Measurements from ENCODE around the gene ATP11B. TPM values are rescaled to one million over a fixed set of nuclear protein-coding genes. Genes with fewer than 3 reads are reported as not detected.

The ATP11B gene
- total RNA-seq, 1 experiment from 2014 or later = 84.0 TPM

GRCh38 chr3:182760576-182761164 is 32.6 kb upstream of the ATP11B start:
- Mint-ChIP-seq H3K27me3 (ENCODE audit: unreplicated experiment) (no peaks in the 10 kb centered on the region), H3K9me3 (ENCODE audit: low read depth, unreplicated experiment) (no peaks in the 10 kb centered on the region), H3K36me3 (ENCODE audit: insufficient read depth, unreplicated experiment) (no peaks in the 10 kb centered on the region), H3K4me3 (ENCODE audit: low read depth, unreplicated experiment) (peak overlapping the region; percentile 1), H3K4me1 (ENCODE audit: low read depth, unreplicated experiment) (peaks cover 25% of the 10 kb centered on the region), H3K27ac (ENCODE audit: unreplicated experiment) (peak overlapping the region; percentile 17)
- CTCF ChIA-PET = interaction anchor here (1.0 kb wide), 2 partner anchors 21 to 46 kb away, joined by 3 to 4 read pairs; no protein-coding TSS in a partner anchor
- peak; percentile 46 for DNase-seq
- no TSS peak for BruUV-seq (replicated peaks)
- intact Hi-C loops (cut with micrococcal nuclease; ENCODE audit: unreplicated experiment) = no loop called here
- TF ChIP-seq CTCF (IDR thresholded peaks at IDR 0.05; ENCODE audit: unreplicated experiment) = no peak

- Mint-ChIP-seq H3K9me3 (ENCODE audit: low read depth, unreplicated experiment) (no peaks in the 10 kb centered on the region), H3K27ac (ENCODE audit: unreplicated experiment) (no peak overlapping the region), H3K4me1 (ENCODE audit: low read depth, unreplicated experiment) (peaks cover 29% of the 10 kb centered on the region), H3K36me3 (ENCODE audit: insufficient read depth, unreplicated experiment) (no peaks in the 10 kb centered on the region), H3K27me3 (ENCODE audit: unreplicated experiment) (no peaks in the 10 kb centered on the region), H3K4me3 (ENCODE audit: low read depth, unreplicated experiment) (no peak overlapping the region)
- no peak for TF ChIP-seq CTCF (IDR thresholded peaks at IDR 0.05; ENCODE audit: unreplicated experiment)
- no TSS peak for BruUV-seq (replicated peaks)
- intact Hi-C loops (cut with micrococcal nuclease; ENCODE audit: unreplicated experiment) = no loop called here
- DNase-seq = no peak
- CTCF ChIA-PET = interaction anchor here (0.7 to 1.0 kb wide), 2 partner anchors 10 to 29 kb away, joined by 3 to 5 read pairs; partner anchors contain the start of gene ATP11B
These were observed 29.4 kb upstream of the ATP11B start for GRCh38 chr3:182763896-182764295.

GRCh38 chr3:182765287-182765686 is 28.0 kb upstream of the ATP11B start:
- Mint-ChIP-seq H3K27me3 (ENCODE audit: unreplicated experiment) (no peaks in the 10 kb centered on the region), H3K27ac (ENCODE audit: unreplicated experiment) (no peak overlapping the region), H3K9me3 (ENCODE audit: low read depth, unreplicated experiment) (no peaks in the 10 kb centered on the region), H3K36me3 (ENCODE audit: insufficient read depth, unreplicated experiment) (no peaks in the 10 kb centered on the region), H3K4me3 (ENCODE audit: low read depth, unreplicated experiment) (no peak overlapping the region), H3K4me1 (ENCODE audit: low read depth, unreplicated experiment) (peaks cover 26% of the 10 kb centered on the region)
- no TSS peak for BruUV-seq (replicated peaks)
- CTCF ChIA-PET = interaction anchor here (0.6 to 1.3 kb wide), 2 partner anchors 26 to 51 kb away, joined by 3 to 4 read pairs; no protein-coding TSS in a partner anchor
- intact Hi-C loops (cut with micrococcal nuclease; ENCODE audit: unreplicated experiment) = no loop called here
- TF ChIP-seq CTCF (IDR thresholded peaks at IDR 0.05; ENCODE audit: unreplicated experiment) = no peak
- DNase-seq = no peak

GRCh38 chr3:182766099-182766498 is 27.2 kb upstream of the ATP11B start:
- Mint-ChIP-seq H3K9me3 (ENCODE audit: low read depth, unreplicated experiment) (no peaks in the 10 kb centered on the region), H3K4me3 (ENCODE audit: low read depth, unreplicated experiment) (no peak overlapping the region), H3K36me3 (ENCODE audit: insufficient read depth, unreplicated experiment) (no peaks in the 10 kb centered on the region), H3K27ac (ENCODE audit: unreplicated experiment) (no peak overlapping the region), H3K4me1 (ENCODE audit: low read depth, unreplicated experiment) (peaks cover 20% of the 10 kb centered on the region), H3K27me3 (ENCODE audit: unreplicated experiment) (no peaks in the 10 kb centered on the region)
- CTCF ChIA-PET = interaction anchor here (0.6 to 1.3 kb wide), 3 partner anchors 52 to 1064 kb away, joined by 3 to 8 read pairs (median 4); no protein-coding TSS in a partner anchor
- no peak for DNase-seq
- BruUV-seq (replicated peaks) = no TSS peak
- no peak for TF ChIP-seq CTCF (IDR thresholded peaks at IDR 0.05; ENCODE audit: unreplicated experiment)
- intact Hi-C loops (cut with micrococcal nuclease; ENCODE audit: unreplicated experiment) = no loop called here

Measured in Calu3 (cell line).